Astrocyte (in vitro differentiated cells and primary cell): ENCODE results near the gene FAM107B. TPM values are rescaled to one million over a fixed set of nuclear protein-coding genes. Genes with fewer than 3 reads are reported as not detected.

Experiments used
- DNase-seq: peaks from one replicate; pipeline ENCODE4 v3.0.0-alpha.2; 2010; ENCODE audit warnings: low read depth
- FAIRE-seq: peaks from 2 replicates; lab custom pipeline; 2011; peaks lifted over from hg19 to GRCh38; lab: Jason Lieb, UNC
- H2AFZ ChIP-seq: 2 replicates; pipeline ENCODE4 v1.6.0; 2012; ENCODE audit warnings: low read depth, low read length, inconsistent platforms
- H3K27ac ChIP-seq: 2 replicates; pipeline ENCODE4 v1.5.1; 2011; ENCODE audit warnings: low read depth, low read length, inconsistent platforms
- H3K27me3 ChIP-seq: 2 replicates; pipeline ENCODE4 v1.6.0; 2011; ENCODE audit warnings: low read length, inconsistent platforms; ENCODE audit not compliant: insufficient read depth
- H3K36me3 ChIP-seq: 2 replicates; pipeline ENCODE4 v1.5.1; 2011; ENCODE audit warnings: low read length, inconsistent platforms; ENCODE audit not compliant: insufficient read depth
- H3K4me1 ChIP-seq: 2 replicates; pipeline ENCODE4 v1.5.1; 2011; ENCODE audit warnings: low read length, inconsistent platforms; ENCODE audit not compliant: insufficient read depth
- H3K4me2 ChIP-seq: 2 replicates; pipeline ENCODE4 v1.6.0; 2012; ENCODE audit warnings: low read length, inconsistent platforms
- H3K4me3 ChIP-seq: 2 replicates; pipeline ENCODE4 v1.5.1; 2011; ENCODE audit warnings: low read depth, mild to moderate bottlenecking, low read length, inconsistent platforms; ENCODE audit not compliant: insufficient read depth
- H3K79me2 ChIP-seq: 2 replicates; pipeline ENCODE4 v1.6.0; 2012; ENCODE audit warnings: mild to moderate bottlenecking, low read length, inconsistent platforms; ENCODE audit not compliant: insufficient read depth
- H3K9ac ChIP-seq: 2 replicates; pipeline ENCODE4 v1.6.0; 2012; ENCODE audit warnings: mild to moderate bottlenecking, low read length, inconsistent platforms
- H3K9me3 ChIP-seq: 2 replicates; pipeline ENCODE4 v1.5.1; 2012; ENCODE audit warnings: low read depth, mild to moderate bottlenecking, low read length, inconsistent platforms; ENCODE audit not compliant: insufficient read depth
- H4K20me1 ChIP-seq: 2 replicates; pipeline ENCODE4 v1.6.0; 2012; ENCODE audit warnings: low read length, inconsistent platforms; ENCODE audit not compliant: insufficient read depth
- H3K27ac Mint-ChIP-seq: one replicate; pipeline ENCODE4 v1.8.0; 2021; ENCODE audit warnings: mild to moderate bottlenecking, mixed read lengths; ENCODE audit not compliant: unreplicated experiment
- H3K27me3 Mint-ChIP-seq: one replicate; pipeline ENCODE4 v1.8.0; 2021; ENCODE audit warnings: low read depth, mixed read lengths; ENCODE audit not compliant: unreplicated experiment
- H3K36me3 Mint-ChIP-seq: one replicate; pipeline ENCODE4 v1.8.0; 2021; ENCODE audit warnings: low read depth, mixed read lengths; ENCODE audit not compliant: unreplicated experiment
- H3K4me1 Mint-ChIP-seq: one replicate; pipeline ENCODE4 v1.8.0; 2021; ENCODE audit warnings: low read depth, mixed read lengths; ENCODE audit not compliant: unreplicated experiment
- H3K4me3 Mint-ChIP-seq: one replicate; pipeline ENCODE4 v1.8.0; 2021; ENCODE audit warnings: mild to moderate bottlenecking, moderate library complexity, mixed read lengths; ENCODE audit not compliant: unreplicated experiment
- H3K9me3 Mint-ChIP-seq: one replicate; pipeline ENCODE4 v1.8.0; 2021; ENCODE audit warnings: mild to moderate bottlenecking, mixed read lengths; ENCODE audit not compliant: unreplicated experiment
- EZH2 ChIP-seq: IDR thresholded peaks from 2 replicates; pipeline ENCODE4 v1.6.1; 2012; ENCODE audit warnings: mild to moderate bottlenecking, low read length, inconsistent platforms; ENCODE audit not compliant: insufficient read depth
- total RNA-seq: library from RNA; stranded (reverse); gene quantifications from 2 replicates; pipeline ENCODE4 v1.2.1, GENCODE V29; 2021
- TF ChIP-seq, protein P1 (sequence below): IDR thresholded peaks from 2 replicates; pipeline ENCODE4 v1.5.1; 2011; ENCODE audit warnings: low read depth, mild to moderate bottlenecking, inconsistent platforms, low read length, moderate library complexity; ENCODE audit not compliant: insufficient read depth

Gene FAM107B
- total RNA-seq, 1 donor from 2014 or later, result 36.0 TPM

DNA sequence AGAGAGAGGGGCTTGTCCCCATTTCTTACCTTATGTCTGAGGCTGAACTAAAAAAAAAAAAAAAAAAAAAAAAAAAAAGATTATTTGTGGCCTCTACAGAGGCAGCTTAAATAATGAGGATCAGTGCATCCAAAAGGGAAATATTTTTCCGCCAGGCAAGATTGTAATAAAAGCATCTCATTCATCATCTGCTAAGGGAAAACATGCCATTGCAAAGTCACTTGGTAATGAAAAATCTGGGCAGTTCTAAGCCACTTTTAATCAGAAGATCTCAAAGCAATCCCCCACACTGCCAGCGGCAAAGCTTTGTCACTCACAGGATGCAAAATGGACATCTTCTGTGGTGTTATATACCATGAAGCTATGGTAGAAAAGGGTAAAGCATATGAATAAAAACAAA lies 3.8 kb downstream of the FAM107B start:
- H3K9me3 Mint-ChIP-seq, result peaks cover 5% of the 10 kb centered on the region
- no peak overlapping the region for H3K9ac ChIP-seq
- no peak overlapping the region for H3K27ac ChIP-seq
- no peak overlapping the region for H3K4me3 ChIP-seq
- no peak for DNase-seq
- no peak overlapping the region for H2AFZ ChIP-seq
- peaks cover 9% of the 10 kb centered on the region for H3K27me3 Mint-ChIP-seq
- no peaks in the 10 kb centered on the region for H3K36me3 ChIP-seq
- H3K79me2 ChIP-seq, result no peaks in the 10 kb centered on the region
- H3K4me3 Mint-ChIP-seq, result no peak overlapping the region
- H3K4me1 Mint-ChIP-seq, result no peaks in the 10 kb centered on the region
- TF ChIP-seq, protein P1, sequence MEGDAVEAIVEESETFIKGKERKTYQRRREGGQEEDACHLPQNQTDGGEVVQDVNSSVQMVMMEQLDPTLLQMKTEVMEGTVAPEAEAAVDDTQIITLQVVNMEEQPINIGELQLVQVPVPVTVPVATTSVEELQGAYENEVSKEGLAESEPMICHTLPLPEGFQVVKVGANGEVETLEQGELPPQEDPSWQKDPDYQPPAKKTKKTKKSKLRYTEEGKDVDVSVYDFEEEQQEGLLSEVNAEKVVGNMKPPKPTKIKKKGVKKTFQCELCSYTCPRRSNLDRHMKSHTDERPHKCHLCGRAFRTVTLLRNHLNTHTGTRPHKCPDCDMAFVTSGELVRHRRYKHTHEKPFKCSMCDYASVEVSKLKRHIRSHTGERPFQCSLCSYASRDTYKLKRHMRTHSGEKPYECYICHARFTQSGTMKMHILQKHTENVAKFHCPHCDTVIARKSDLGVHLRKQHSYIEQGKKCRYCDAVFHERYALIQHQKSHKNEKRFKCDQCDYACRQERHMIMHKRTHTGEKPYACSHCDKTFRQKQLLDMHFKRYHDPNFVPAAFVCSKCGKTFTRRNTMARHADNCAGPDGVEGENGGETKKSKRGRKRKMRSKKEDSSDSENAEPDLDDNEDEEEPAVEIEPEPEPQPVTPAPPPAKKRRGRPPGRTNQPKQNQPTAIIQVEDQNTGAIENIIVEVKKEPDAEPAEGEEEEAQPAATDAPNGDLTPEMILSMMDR, result no peak
- TF ChIP-seq EZH2, result no peak
- H3K9me3 ChIP-seq, result no peaks in the 10 kb centered on the region
- no peaks in the 10 kb centered on the region for H3K4me1 ChIP-seq
- no peak overlapping the region for H3K4me2 ChIP-seq
- no peaks in the 10 kb centered on the region for H4K20me1 ChIP-seq
- no peaks in the 10 kb centered on the region for H3K36me3 Mint-ChIP-seq
- no peak for FAIRE-seq
- no peaks in the 10 kb centered on the region for H3K27me3 ChIP-seq
- H3K27ac Mint-ChIP-seq, result no peak overlapping the region

DNA sequence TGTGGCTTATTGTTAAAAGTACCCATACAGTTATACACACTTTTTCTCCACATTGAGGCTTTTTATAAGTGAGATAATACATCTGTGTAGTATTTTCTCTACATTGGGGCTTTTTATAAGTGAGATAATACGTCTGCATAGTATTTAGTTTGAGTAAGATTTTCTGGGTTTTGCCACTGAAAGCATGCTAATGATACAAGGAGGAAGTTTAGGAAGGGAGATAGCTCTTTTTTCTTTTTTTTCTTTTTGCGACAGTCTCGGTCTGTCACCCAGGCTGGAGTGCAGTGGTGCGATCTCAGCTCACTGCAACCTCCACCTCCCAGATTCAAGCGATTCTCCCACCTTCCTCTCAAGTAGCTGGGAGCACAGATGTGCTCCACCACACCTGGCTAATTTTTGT lies 13.3 kb downstream of the FAM107B start:
- Mint-ChIP-seq H3K4me3 (no peak overlapping the region), H3K4me1 (no peaks in the 10 kb centered on the region), H3K9me3 (peaks cover 4% of the 10 kb centered on the region), H3K27ac (no peak overlapping the region), H3K36me3 (no peaks in the 10 kb centered on the region), H3K27me3 (peaks cover 8% of the 10 kb centered on the region)
- Histone ChIP-seq H3K4me2 (no peak overlapping the region), H3K9me3 (no peaks in the 10 kb centered on the region), H3K36me3 (no peaks in the 10 kb centered on the region), H3K79me2 (no peaks in the 10 kb centered on the region), H3K27me3 (peaks cover 4% of the 10 kb centered on the region), H3K4me1 (no peaks in the 10 kb centered on the region), H3K4me3 (no peak overlapping the region), H3K27ac (no peak overlapping the region), H3K9ac (no peak overlapping the region), H4K20me1 (no peaks in the 10 kb centered on the region), H2AFZ (no peak overlapping the region)
- TF ChIP-seq, protein P1, result no peak
- no peak for TF ChIP-seq EZH2
- DNase-seq (no peak), FAIRE-seq (no peak)

DNA sequence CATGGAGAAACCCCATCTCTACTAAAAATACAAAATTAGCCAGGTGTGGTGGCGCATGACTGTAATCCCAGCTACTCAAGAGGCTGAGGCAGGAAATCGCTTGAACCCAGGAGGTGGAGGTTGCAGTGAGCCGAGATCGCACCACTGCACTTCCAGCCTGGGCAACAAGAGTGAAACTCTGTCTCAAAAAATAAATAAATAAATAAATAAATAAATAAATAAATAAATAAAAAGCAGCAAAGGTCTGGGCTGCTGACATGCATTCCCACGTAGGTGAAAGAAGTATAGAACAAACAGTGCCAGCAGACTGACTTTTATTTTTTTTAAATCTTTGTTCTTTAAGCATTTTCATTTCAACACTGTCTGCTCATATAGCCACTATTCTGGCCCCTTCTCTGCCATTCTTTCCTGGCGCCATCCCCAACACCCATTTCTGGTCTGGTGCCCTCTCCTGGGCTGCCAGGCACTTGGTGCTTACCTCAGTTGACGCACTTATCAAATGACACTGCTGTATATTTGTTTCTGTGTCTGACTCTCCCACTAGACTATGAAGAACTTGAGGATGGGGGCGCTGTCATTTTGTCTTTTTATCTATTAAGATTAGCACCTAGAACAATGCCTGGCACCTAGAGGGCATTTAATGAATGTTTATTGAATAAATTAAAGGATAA lies 15.6 kb downstream of the FAM107B start:
- FAIRE-seq, result no peak
- Histone ChIP-seq H2AFZ (no peak overlapping the region), H3K4me2 (no peak overlapping the region), H3K9me3 (no peaks in the 10 kb centered on the region), H3K9ac (no peak overlapping the region), H3K79me2 (no peaks in the 10 kb centered on the region), H3K4me1 (no peaks in the 10 kb centered on the region), H4K20me1 (no peaks in the 10 kb centered on the region), H3K27me3 (peaks cover under 1% of the 10 kb centered on the region), H3K27ac (no peak overlapping the region), H3K4me3 (no peak overlapping the region), H3K36me3 (no peaks in the 10 kb centered on the region)
- TF ChIP-seq, protein P1, result no peak
- TF ChIP-seq EZH2, result no peak
- Mint-ChIP-seq H3K36me3 (no peaks in the 10 kb centered on the region), H3K9me3 (peaks cover 3% of the 10 kb centered on the region), H3K4me3 (no peak overlapping the region), H3K27me3 (peaks cover 12% of the 10 kb centered on the region), H3K4me1 (no peaks in the 10 kb centered on the region), H3K27ac (no peak overlapping the region)
- DNase-seq, result no peak
